Ascending aorta (tissue), 2 donors: ENCODE data around the gene NDST3. TPM values are rescaled to one million over a fixed set of nuclear protein-coding genes. Genes with fewer than 3 reads are reported as not detected.

Experiments used
- DNase-seq, 2 donors: peaks; one replicate each; pipeline ENCODE4 v3.0.0-alpha.2; 2019; ENCODE audit warnings: low spot score in 2 of 2
- H3K27ac ChIP-seq, 2 donors: fragments of 200-600 bp; sonication (generic); one replicate each; pipeline ENCODE4 v1.5.1; 2016 to 2017; ENCODE audit warnings: mild to moderate bottlenecking in 1 of 2
- H3K27me3 ChIP-seq: fragments of 200-600 bp; sonication (generic); one replicate; pipeline ENCODE4 v1.5.1; 2017
- H3K36me3 ChIP-seq, 2 donors: fragments of 200-600 bp; sonication (generic); one replicate each; pipeline ENCODE4 v1.5.1; 2016
- H3K4me1 ChIP-seq, 2 donors: fragments of 200-600 bp; sonication (generic); one replicate each; pipeline ENCODE4 v1.5.1; 2016 to 2017; ENCODE audit warnings: mild to moderate bottlenecking in 1 of 2
- H3K4me3 ChIP-seq, 2 donors: fragments of 200-600 bp; sonication (generic); one replicate each; pipeline ENCODE4 v1.5.1; 2016 to 2017; ENCODE audit warnings: mild to moderate bottlenecking in 1 of 2
- H3K9me3 ChIP-seq, 2 donors: fragments of 200-600 bp; sonication (generic); one replicate each; pipeline ENCODE4 v1.5.1; 2016
- intact Hi-C: fragments of 100-400 bp; cut with DNase I; formaldehyde crosslinking; loops from one replicate; pipeline ENCODE4 v1.15.1; 2023
- total RNA-seq: library from RNA; depleted of rRNA; stranded (reverse); fragments of >200 nt; gene quantifications from one replicate; pipeline ENCODE4 v1.1.0, GENCODE V29; 2016
- TF ChIP-seq, protein P1 (sequence below), 3 experiments: fragments of 200-600 bp in 2 of 3; fragments of 450-650 bp in 1 of 3; sonication (generic) in 2 of 3; IDR thresholded peaks; one replicate each; pipeline ENCODE4 v1.5.1; 2016 to 2019; ENCODE audit warnings: antibody characterized with exemption in 3 of 3, mild to moderate bottlenecking in 1 of 3, moderate library complexity in 1 of 3

The NDST3 gene
- total RNA-seq, 1 donor from 2014 or later, result not detected

DNA sequence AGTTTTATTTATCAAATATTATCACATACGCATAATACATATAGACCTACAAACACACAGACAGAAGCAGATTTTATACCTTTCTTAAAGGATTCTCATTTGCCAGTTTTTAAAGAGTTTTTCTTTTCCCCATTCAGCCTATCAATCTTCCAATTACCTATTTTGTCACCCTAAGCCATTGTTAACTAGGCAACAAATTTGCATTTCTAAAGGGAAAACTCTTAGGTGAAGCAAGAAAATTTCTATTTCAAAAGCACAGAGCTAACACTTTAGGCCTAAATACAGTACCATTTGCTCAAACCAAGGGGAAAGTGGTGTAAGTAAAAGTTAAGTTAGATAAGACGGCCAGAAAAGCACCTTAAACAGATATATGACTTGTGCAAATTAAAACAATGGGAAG is 156.6 kb downstream of the NDST3 start:
- no peak for DNase-seq
- H3K4me3 ChIP-seq, result no peak overlapping the region
- H3K36me3 ChIP-seq, result no peaks in the 10 kb centered on the region
- no peaks in the 10 kb centered on the region for H3K4me1 ChIP-seq
- H3K9me3 ChIP-seq, result no peaks in the 10 kb centered on the region
- no peaks in the 10 kb centered on the region for H3K27me3 ChIP-seq
- intact Hi-C loops, result no loop called here
- H3K27ac ChIP-seq, result no peak overlapping the region
- TF ChIP-seq, protein P1, sequence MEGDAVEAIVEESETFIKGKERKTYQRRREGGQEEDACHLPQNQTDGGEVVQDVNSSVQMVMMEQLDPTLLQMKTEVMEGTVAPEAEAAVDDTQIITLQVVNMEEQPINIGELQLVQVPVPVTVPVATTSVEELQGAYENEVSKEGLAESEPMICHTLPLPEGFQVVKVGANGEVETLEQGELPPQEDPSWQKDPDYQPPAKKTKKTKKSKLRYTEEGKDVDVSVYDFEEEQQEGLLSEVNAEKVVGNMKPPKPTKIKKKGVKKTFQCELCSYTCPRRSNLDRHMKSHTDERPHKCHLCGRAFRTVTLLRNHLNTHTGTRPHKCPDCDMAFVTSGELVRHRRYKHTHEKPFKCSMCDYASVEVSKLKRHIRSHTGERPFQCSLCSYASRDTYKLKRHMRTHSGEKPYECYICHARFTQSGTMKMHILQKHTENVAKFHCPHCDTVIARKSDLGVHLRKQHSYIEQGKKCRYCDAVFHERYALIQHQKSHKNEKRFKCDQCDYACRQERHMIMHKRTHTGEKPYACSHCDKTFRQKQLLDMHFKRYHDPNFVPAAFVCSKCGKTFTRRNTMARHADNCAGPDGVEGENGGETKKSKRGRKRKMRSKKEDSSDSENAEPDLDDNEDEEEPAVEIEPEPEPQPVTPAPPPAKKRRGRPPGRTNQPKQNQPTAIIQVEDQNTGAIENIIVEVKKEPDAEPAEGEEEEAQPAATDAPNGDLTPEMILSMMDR (IDR thresholded peaks at IDR 0.05), result no peak

DNA sequence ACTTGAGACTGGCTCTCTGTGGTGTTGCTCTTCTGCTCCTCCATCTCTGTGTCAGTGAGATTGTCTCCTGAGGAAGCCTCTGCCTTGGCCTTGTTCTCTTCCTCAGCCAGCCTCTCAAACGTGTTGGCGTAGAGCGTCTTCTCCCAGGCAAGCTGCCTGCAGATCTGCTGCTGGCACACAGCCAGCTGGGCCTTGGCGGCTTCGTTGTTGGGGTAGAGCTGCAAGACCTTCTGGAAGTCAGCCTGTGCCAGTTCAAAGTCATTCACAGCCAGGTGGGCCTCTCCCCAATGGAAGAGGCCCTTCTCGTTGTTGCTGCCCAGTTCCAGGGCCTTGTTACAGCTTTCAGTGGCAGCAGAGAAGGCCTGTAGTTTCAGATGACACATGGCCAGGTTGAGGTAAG is 159.1 kb downstream of the NDST3 start:
- H3K27ac ChIP-seq, result no peak overlapping the region
- no peaks in the 10 kb centered on the region for H3K4me1 ChIP-seq
- no peaks in the 10 kb centered on the region for H3K27me3 ChIP-seq
- no peak for DNase-seq
- intact Hi-C loops, result no loop called here
- TF ChIP-seq, protein P1 (IDR thresholded peaks at IDR 0.05), result no peak
- no peaks in the 10 kb centered on the region for H3K9me3 ChIP-seq
- H3K36me3 ChIP-seq, result no peaks in the 10 kb centered on the region
- H3K4me3 ChIP-seq, result no peak overlapping the region

DNA sequence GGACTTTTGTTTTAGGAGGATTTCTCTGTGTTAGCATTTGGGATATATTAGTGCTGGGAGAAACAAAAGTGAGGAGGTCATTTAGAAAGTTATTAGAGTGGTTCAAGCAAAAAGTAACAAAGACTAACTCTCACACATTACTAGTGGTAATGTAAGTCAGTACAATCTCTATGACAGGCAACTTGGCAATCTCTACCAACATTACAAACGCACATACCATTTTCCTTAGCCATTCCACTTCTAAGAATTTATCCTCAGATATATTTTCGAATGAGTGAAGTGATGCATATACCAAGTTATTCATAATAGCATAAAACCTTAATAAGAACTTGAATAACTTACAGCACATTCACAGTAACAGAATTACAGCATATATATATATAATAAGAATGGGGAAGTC is 172.3 kb downstream of the NDST3 start:
- Histone ChIP-seq H3K36me3 (no peaks in the 10 kb centered on the region), H3K9me3 (no peaks in the 10 kb centered on the region), H3K4me3 (no peak overlapping the region), H3K4me1 (no peaks in the 10 kb centered on the region), H3K27ac (no peak overlapping the region), H3K27me3 (no peaks in the 10 kb centered on the region)
- DNase-seq, result no peak
- intact Hi-C loops, result no loop called here
- TF ChIP-seq, protein P1 (IDR thresholded peaks at IDR 0.05), result no peak

DNA sequence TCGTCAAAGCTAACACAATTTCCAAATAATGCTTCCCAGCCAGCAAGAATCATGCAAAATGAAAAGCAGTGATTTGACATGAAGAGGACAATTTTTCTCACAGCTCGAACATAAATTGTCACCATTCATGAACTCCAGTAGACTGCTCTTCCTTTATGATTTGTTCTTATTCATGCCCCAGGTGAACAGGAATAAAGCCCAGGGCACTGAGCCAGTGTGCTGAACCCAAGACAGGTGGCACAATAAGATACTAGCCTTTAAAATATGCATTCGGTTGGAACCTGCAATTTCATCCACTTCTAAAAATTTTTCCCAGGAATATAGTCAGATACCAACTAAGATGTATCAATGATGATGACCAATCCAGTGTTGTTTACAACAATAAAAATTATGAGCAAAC is 178.8 kb downstream of the NDST3 start:
- no peaks in the 10 kb centered on the region for H3K36me3 ChIP-seq
- no peaks in the 10 kb centered on the region for H3K4me1 ChIP-seq
- no peaks in the 10 kb centered on the region for H3K27me3 ChIP-seq
- H3K9me3 ChIP-seq, result no peaks in the 10 kb centered on the region
- no peak overlapping the region for H3K4me3 ChIP-seq
- TF ChIP-seq, protein P1 (IDR thresholded peaks at IDR 0.05), result no peak
- DNase-seq, result no peak
- no peak overlapping the region for H3K27ac ChIP-seq
- intact Hi-C loops, result no loop called here

DNA sequence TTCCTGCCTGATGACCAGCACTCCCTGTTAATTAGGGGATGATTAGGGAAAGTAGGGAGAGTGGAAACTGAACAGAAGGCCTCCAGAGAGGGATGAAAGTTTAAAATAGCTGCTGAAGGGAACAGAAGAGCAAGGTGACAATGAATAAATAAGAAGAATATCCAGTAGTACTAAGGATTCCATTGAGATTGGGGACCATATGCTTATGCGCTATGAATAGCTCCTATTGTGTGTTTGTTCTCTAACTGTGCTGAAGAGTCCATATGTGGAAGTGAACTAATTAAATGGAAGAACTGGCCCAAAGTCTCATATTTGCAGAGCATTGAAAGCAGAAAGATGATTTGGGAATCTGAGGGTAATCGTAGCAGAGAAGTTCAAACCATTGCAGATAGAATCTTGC is 181.5 kb downstream of the NDST3 start:
- intact Hi-C loops, result no loop called here
- TF ChIP-seq, protein P1 (IDR thresholded peaks at IDR 0.05), result no peak

DNA sequence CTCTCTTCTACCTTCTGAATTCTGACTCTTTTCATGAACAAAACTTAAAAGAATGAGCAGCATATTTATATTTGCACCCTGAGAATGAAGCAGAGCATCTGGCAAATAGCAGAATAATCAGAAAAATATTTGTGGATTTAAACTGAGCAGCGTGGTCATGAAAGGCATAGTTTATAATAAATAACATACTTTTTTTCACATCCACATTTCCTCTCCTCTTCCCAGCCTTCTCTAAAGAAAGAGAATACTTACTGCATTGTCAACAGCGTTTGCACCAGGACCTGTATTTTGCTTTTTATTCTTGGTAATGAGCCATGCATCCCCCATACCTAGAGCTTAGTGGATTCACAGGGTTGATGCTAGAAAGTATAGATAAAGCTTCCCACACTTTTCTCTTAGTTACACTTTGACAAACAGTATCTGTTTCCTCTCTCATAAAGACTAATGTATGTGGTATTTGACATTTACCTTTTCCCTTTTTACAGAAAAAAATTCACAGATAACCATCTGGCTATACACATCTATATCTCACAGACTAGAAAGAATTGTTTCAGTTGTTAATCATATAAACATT is 187.0 kb downstream of the NDST3 start:
- intact Hi-C loops, result no loop called here

More for the DNA sequence above, 181.5 kb downstream of the NDST3 start:
- no peaks in the 10 kb centered on the region for H3K9me3 ChIP-seq
- H3K27ac ChIP-seq, result no peak overlapping the region
- H3K4me3 ChIP-seq, result no peak overlapping the region
- DNase-seq, result no peak
- H3K27me3 ChIP-seq, result no peaks in the 10 kb centered on the region
- H3K36me3 ChIP-seq, result no peaks in the 10 kb centered on the region
- H3K4me1 ChIP-seq, result no peaks in the 10 kb centered on the region

More for the DNA sequence above, 187.0 kb downstream of the NDST3 start:
- no peak for DNase-seq
- H3K4me1 ChIP-seq, result no peaks in the 10 kb centered on the region
- TF ChIP-seq, protein P1 (IDR thresholded peaks at IDR 0.05), result no peak
- no peaks in the 10 kb centered on the region for H3K27me3 ChIP-seq
- H3K9me3 ChIP-seq, result no peaks in the 10 kb centered on the region
- no peak overlapping the region for H3K27ac ChIP-seq
- no peak overlapping the region for H3K4me3 ChIP-seq
- H3K36me3 ChIP-seq, result no peaks in the 10 kb centered on the region
